GM19035 (cell line): ENCODE results near the gene NOTO.
"Not testable (repeated sequence)": the region's sequence is repeated elsewhere in the genome, so short reads cannot be mapped to it uniquely, and the experiment has no call there.

Experiments used
- ATAC-seq: cut with Tn5 transposase; IDR thresholded peaks from one replicate; pipeline ENCODE4 v1.9.1; 2021; ENCODE audit not compliant: unreplicated experiment

NOTO gene

GRCh38 chr2:73202156-73203054, at the start of gene NOTO:
NOTO (plus strand) TSS chr2:73202574; CDS start chr2:73202667, 93 bp downstream.
- no peak for ATAC-seq

- ATAC-seq: no peak
Observed at GRCh38 chr2:73156539-73157124, 45.7 kb upstream of the NOTO start.

GRCh38 chr2:73162856-73163391, 39.5 kb upstream of the NOTO start:
- no peak for ATAC-seq

GRCh38 chr2:73163483-73164367, 38.6 kb upstream of the NOTO start:
- ATAC-seq: peak; percentile 83

- not testable (repeated sequence) for ATAC-seq
Observed at GRCh38 chr2:73165978-73166377, 36.4 kb upstream of the NOTO start.

GRCh38 chr2:73166813-73167212, 35.6 kb upstream of the NOTO start:
- ATAC-seq: not testable (repeated sequence)

- ATAC-seq: not testable (repeated sequence)
Observed at GRCh38 chr2:73168348-73168747, 34.0 kb upstream of the NOTO start.

- ATAC-seq: not testable (repeated sequence)
Observed at GRCh38 chr2:73170341-73170740, 32.0 kb upstream of the NOTO start.

GRCh38 chr2:73172963-73173362, 29.4 kb upstream of the NOTO start:
- ATAC-seq: no peak

- ATAC-seq: no peak
Observed at GRCh38 chr2:73173781-73174180, 28.6 kb upstream of the NOTO start.

- ATAC-seq: no peak
Observed at GRCh38 chr2:73174244-73174643, 28.1 kb upstream of the NOTO start.

GRCh38 chr2:73174941-73175662, 27.3 kb upstream of the NOTO start:
- ATAC-seq: no peak

- ATAC-seq: no peak
Observed at GRCh38 chr2:73175663-73176204, 26.6 kb upstream of the NOTO start.

GRCh38 chr2:73176205-73176880, 26.0 kb upstream of the NOTO start:
- no peak for ATAC-seq

GRCh38 chr2:73176881-73177644, 25.3 kb upstream of the NOTO start:
- peak; percentile 80 for ATAC-seq

- ATAC-seq: peak; percentile 1
Observed at GRCh38 chr2:73177645-73178255, 24.6 kb upstream of the NOTO start.

- ATAC-seq: no peak
Observed at GRCh38 chr2:73185965-73186364, 16.4 kb upstream of the NOTO start.

GRCh38 chr2:73187549-73187948, 14.8 kb upstream of the NOTO start:
- no peak for ATAC-seq
